Lower leg skin (tissue), 4 donors: ENCODE measurements around the gene CCDC8. TPM values are rescaled to one million over a fixed set of nuclear protein-coding genes. Genes with fewer than 3 reads are reported as not detected.
"Not testable (repeated sequence)": the region's sequence is repeated elsewhere in the genome, so short reads cannot be mapped to it uniquely, and the experiment has no call there.

Source experiments
- DNase-seq, 2 donors: peaks; one replicate each; pipeline ENCODE4 v3.0.0-alpha.2; 2019; ENCODE audit warnings: low spot score in 2 of 2
- H3K4me3 ChIP-seq: fragments of 200-600 bp; sonication (generic); 2 replicates; pipeline ENCODE4 v1.5.1; 2017; ENCODE audit warnings: mild to moderate bottlenecking, low read depth; ENCODE audit not compliant: poor library complexity, severe bottlenecking
- CTCF ChIP-seq, 3 donors: fragments of 450-650 bp; IDR thresholded peaks; one replicate each; pipeline ENCODE4 v1.5.1; 2016; ENCODE audit warnings: antibody characterized with exemption in 3 of 3, mild to moderate bottlenecking in 3 of 3, moderate library complexity in 2 of 3
- POLR2A ChIP-seq, 2 donors: fragments of 450-650 bp; IDR thresholded peaks; one replicate each; pipeline ENCODE4 v1.6.1; 2016 to 2017; ENCODE audit warnings: antibody characterized with exemption in 2 of 2, mild to moderate bottlenecking in 1 of 2, moderate library complexity in 1 of 2
- whole genome bisulfite sequencing, 2 donors: methylation state at CpG; one replicate each; pipeline ENCODE4 v1.1.5; 2018; 5-methylcytosine and 5-hydroxymethylcytosine counted together
- intact Hi-C: fragments of 100-400 bp; cut with DNase I; formaldehyde crosslinking; loops from one replicate; pipeline ENCODE4 v1.15.0; 2023; ENCODE audit warnings: low total_unique reads
- total RNA-seq, 4 donors: library from RNA; depleted of rRNA; stranded (reverse); fragments of >200 nt; gene quantifications; one replicate each; pipeline ENCODE4 v1.1.0, GENCODE V29; 2016

The CCDC8 gene
- total RNA-seq, 4 donors from 2014 or later: 1.1 to 11.5 (median 4.2) TPM

- TF ChIP-seq CTCF (IDR thresholded peaks at IDR 0.05) (no peak), POLR2A (IDR thresholded peaks at IDR 0.05) (no peak)
- intact Hi-C loops: no loop called here
- 87 to 90% methylated on average over 11 of the region's 11 CpGs for WGBS, 2 donors
- H3K4me3 ChIP-seq: no peak overlapping the region
- no peak for DNase-seq
Observed at GRCh38 chr19:46402725-46403124, 10.6 kb downstream of the CCDC8 start.

- DNase-seq, H3K4me3 ChIP-seq: not testable (repeated sequence)
- intact Hi-C loops: loop anchor here (5.0 kb wide), 1 partner anchor 116 kb away; no protein-coding TSS in a partner anchor
- 84 to 91% methylated on average over 14 of the region's 14 CpGs for WGBS, 2 donors
Observed at GRCh38 chr19:46397801-46398479, 15.4 kb downstream of the CCDC8 start.

GRCh38 chr19:46394402-46394797, 19.0 kb downstream of the CCDC8 start:
- intact Hi-C loops: no loop called here
- no peak overlapping the region for H3K4me3 ChIP-seq
- DNase-seq: no peak
- 81 to 83% methylated on average over 5 of the region's 5 CpGs for WGBS, 2 donors
- TF ChIP-seq POLR2A (IDR thresholded peaks at IDR 0.05) (no peak), CTCF (IDR thresholded peaks at IDR 0.05) (no peak)

- TF ChIP-seq CTCF (IDR thresholded peaks at IDR 0.05): no peak
- no peak for TF ChIP-seq POLR2A (IDR thresholded peaks at IDR 0.05)
- no peak overlapping the region for H3K4me3 ChIP-seq
- intact Hi-C loops: no loop called here
- WGBS, 2 donors: 80 to 83% methylated on average over 21 of the region's 21 CpGs
- DNase-seq: no peak
Observed at GRCh38 chr19:46393456-46394401, 19.6 kb downstream of the CCDC8 start.

- WGBS, 2 donors: 35 to 44% methylated on average over 4 of the region's 4 CpGs
- TF ChIP-seq CTCF (IDR thresholded peaks at IDR 0.05) (no peak), POLR2A (IDR thresholded peaks at IDR 0.05) (no peak)
- no peak overlapping the region for H3K4me3 ChIP-seq
- intact Hi-C loops: no loop called here
- DNase-seq: no peak
Observed at GRCh38 chr19:46392837-46393236, 20.5 kb downstream of the CCDC8 start.

GRCh38 chr19:46392252-46392801, 21.0 kb downstream of the CCDC8 start:
- WGBS, 2 donors: 57 to 58% methylated on average over 21 of the region's 21 CpGs
- no peak overlapping the region for H3K4me3 ChIP-seq
- DNase-seq: no peak
- intact Hi-C loops: no loop called here
- TF ChIP-seq POLR2A (IDR thresholded peaks at IDR 0.05) (no peak), CTCF (IDR thresholded peaks at IDR 0.05) (no peak)
